Measurements from ENCODE around the gene DMBX1. TPM values are rescaled to one million over a fixed set of nuclear protein-coding genes. Genes with fewer than 3 reads are reported as not detected.

DMBX1 gene
- total and polyA plus RNA-seq, 2 of the 13 experiments (the other 11 are each of a cell fraction or from before 2014, with no cell fraction given) = not detected

- no peak for DNase-seq (ENCODE audit: low spot score)
- no peaks in the 10 kb centered on the region for H3K79me2 ChIP-seq (ENCODE audit: insufficient read depth, low read length)
- no peaks in the 10 kb centered on the region for H3K4me1 ChIP-seq (ENCODE audit: insufficient read depth, low read length)
- WGBS (ENCODE audit: low lambda C conversion rate) = 17% methylated on average over 4 of the region's 4 CpGs
- POLR2A ChIA-PET = no interaction called here
- H3K4me2 ChIP-seq (ENCODE audit: low read depth, low read length) = no peak overlapping the region
- H3K4me3 ChIP-seq (replicated peaks in 1 of 3; ENCODE audit: insufficient read depth in 1 of 3, low read depth in 2 of 3, low read length in 3 of 3) = no peak overlapping the region
- peaks cover 4 to 21% of the 10 kb centered on the region in 2 experiments; a peak in 3 of 5 replicates for H3K27me3 ChIP-seq (ENCODE audit: control insufficient read depth in 1 of 2, insufficient read depth in 2 of 2, low read length in 2 of 2)
- ATAC-seq = no peak
- BruUV-seq (replicated peaks) = no TSS peak
- H4K20me1 ChIP-seq (ENCODE audit: insufficient read depth, low read length) = no peaks in the 10 kb centered on the region
- CTCF ChIA-PET (ENCODE audit: low intra/inter-chr PET ratio, low total read pairs) = no interaction called here
- in situ Hi-C loops (cut with HindIII; ENCODE audit: extremely low pct_ligation_motif_present, low pct_unique_long_range_greater_than_20kb) (no loop called here), intact Hi-C loops (cut with micrococcal nuclease; ENCODE audit: unreplicated experiment) (no loop called here)
- no peak overlapping the region for H3K9ac ChIP-seq (ENCODE audit: insufficient read depth, low read depth, low read length)
- H2AFZ ChIP-seq (ENCODE audit: low read length) = no peak overlapping the region
- no peak for FAIRE-seq
- H3K27ac ChIP-seq (ENCODE audit: extremely low read length, insufficient read depth, low read length) = no peak overlapping the region
- no peaks in the 10 kb centered on the region for H3K36me3 ChIP-seq (replicated peaks in 1 of 2; ENCODE audit: control insufficient read depth in 1 of 2, insufficient read depth in 2 of 2, low read length in 2 of 2)
- H3K9me3 ChIP-seq (ENCODE audit: low read length) = no peaks in the 10 kb centered on the region
- no peak for TF ChIP-seq AKNA (CRISPR knock-in tag; IDR thresholded peaks at IDR 0.05; ENCODE audit: borderline replicate concordance)
- no peak for TF ChIP-seq PRMT3 (CRISPR knock-in tag; IDR thresholded peaks at IDR 0.05; ENCODE audit: borderline replicate concordance, low read depth)
- TF ChIP-seq PHF8 (CRISPR knock-in tag; IDR thresholded peaks at IDR 0.05) = no peak
- no peak for TF ChIP-seq SRSF1 (optimal IDR thresholded peaks at IDR 0.05; ENCODE audit: low read depth, low read length)
- no peak for TF ChIP-seq ZNF512 (CRISPR knock-in tag; IDR thresholded peaks at IDR 0.05)
- no peak for TF ChIP-seq GATA4 (IDR thresholded peaks at IDR 0.05; ENCODE audit: borderline replicate concordance, low read depth)
- TF ChIP-seq NR2F6 (IDR thresholded peaks at IDR 0.05) = no peak
- TF ChIP-seq NR2F6 (CRISPR knock-in tag; IDR thresholded peaks at IDR 0.05) = no peak
- TF ChIP-seq SATB2 (CRISPR knock-in tag; IDR thresholded peaks at IDR 0.05) = no peak
- TF ChIP-seq TCF7L2 (IDR thresholded peaks at IDR 0.05; ENCODE audit: low read depth, low read length) = no peak
- TF ChIP-seq ZBTB4 (CRISPR knock-in tag; IDR thresholded peaks at IDR 0.05; ENCODE audit: borderline replicate concordance) = no peak
- TF ChIP-seq ZNF598 (CRISPR knock-in tag; IDR thresholded peaks at IDR 0.05; ENCODE audit: borderline replicate concordance) = no peak
- TF ChIP-seq ZNF205 (CRISPR knock-in tag; IDR thresholded peaks at IDR 0.05) = no peak
- TF ChIP-seq SMAD1 (CRISPR knock-in tag; IDR thresholded peaks at IDR 0.05; ENCODE audit: borderline replicate concordance, low read depth) = no peak
- no peak for TF ChIP-seq MEF2D (CRISPR knock-in tag; IDR thresholded peaks at IDR 0.05)
- TF ChIP-seq HOXA7 (CRISPR knock-in tag; IDR thresholded peaks at IDR 0.05) = no peak
- TF ChIP-seq ZNF879 (CRISPR knock-in tag; IDR thresholded peaks at IDR 0.05) = no peak
- TF ChIP-seq ZNF326 (CRISPR knock-in tag; IDR thresholded peaks at IDR 0.05; ENCODE audit: borderline replicate concordance) = no peak
These were observed 13.8 kb downstream of the DMBX1 start for GRCh38 chr1:46503421-46503820.
